ENCODE measurements around the gene NHLRC2. TPM values are rescaled to one million over a fixed set of nuclear protein-coding genes. Genes with fewer than 3 reads are reported as not detected.

The NHLRC2 gene
- total and polyA plus RNA-seq, 2 experiments from 2014 or later: 7.8 to 22.8 TPM

- Histone ChIP-seq H3K79me2 (peaks cover 25% of the 10 kb centered on the region), H3K4me3 (no peak overlapping the region), H3K4me2 (no peak overlapping the region), H2AFZ (no peak overlapping the region), H3K27me3 (no peaks in the 10 kb centered on the region), H3K36me3 (replicated peaks; ENCODE audit: insufficient read depth, low read depth) (no peaks in the 10 kb centered on the region), H3K27ac (no peak overlapping the region), H3K9me3 (ENCODE audit: low read depth) (no peaks in the 10 kb centered on the region), H3K9me2 (replicated peaks; ENCODE audit: insufficient read depth) (no peaks in the 10 kb centered on the region), H4K20me1 (ENCODE audit: insufficient read depth, poor library complexity, severe bottlenecking) (no peaks in the 10 kb centered on the region), H3K4me1 (ENCODE audit: insufficient read depth) (no peaks in the 10 kb centered on the region)
- no peak for DNase-seq (ENCODE audit: low spot score)
- 94% methylated on average over 3 of the region's 3 CpGs for WGBS (ENCODE audit: low lambda C conversion rate, missing lambda C conversion rate)
- TF ChIP-seq EZH2phosphoT487 (IDR thresholded peaks at IDR 0.05; ENCODE audit: low read depth, severe bottlenecking, unreplicated experiment) (no peak), EZH2 (IDR thresholded peaks at IDR 0.05; ENCODE audit: borderline replicate concordance) (no peak), CTCF (IDR thresholded peaks at IDR 0.05; ENCODE audit: poor library complexity) (no peak)
These were observed 11.4 kb downstream of the NHLRC2 start for GRCh38 chr10:113865901-113866300.

GRCh38 chr10:113866551-113867394 is 12.3 kb downstream of the NHLRC2 start:
- no peak overlapping the region for H3K4me2 ChIP-seq
- no peak for TF ChIP-seq EZH2phosphoT487 (IDR thresholded peaks at IDR 0.05; ENCODE audit: low read depth, severe bottlenecking, unreplicated experiment)
- no peak for TF ChIP-seq EZH2 (IDR thresholded peaks at IDR 0.05; ENCODE audit: borderline replicate concordance)
- TF ChIP-seq CTCF (IDR thresholded peaks at IDR 0.05; ENCODE audit: poor library complexity): no peak
- no peak overlapping the region for H3K4me3 ChIP-seq
- no peak for DNase-seq (ENCODE audit: low spot score)
- no peaks in the 10 kb centered on the region for H4K20me1 ChIP-seq (ENCODE audit: insufficient read depth, poor library complexity, severe bottlenecking)
- H3K36me3 ChIP-seq (replicated peaks; ENCODE audit: insufficient read depth, low read depth): no peaks in the 10 kb centered on the region
- H3K4me1 ChIP-seq (ENCODE audit: insufficient read depth): no peaks in the 10 kb centered on the region
- no peak overlapping the region for H2AFZ ChIP-seq
- no peaks in the 10 kb centered on the region for H3K9me3 ChIP-seq (ENCODE audit: low read depth)
- no peak overlapping the region for H3K27ac ChIP-seq
- peaks cover 30% of the 10 kb centered on the region for H3K79me2 ChIP-seq
- no peaks in the 10 kb centered on the region for H3K27me3 ChIP-seq
- no peaks in the 10 kb centered on the region for H3K9me2 ChIP-seq (replicated peaks; ENCODE audit: insufficient read depth)
- 92% methylated on average over 5 of the region's 5 CpGs for WGBS (ENCODE audit: low lambda C conversion rate, missing lambda C conversion rate)

- Histone ChIP-seq H3K27me3 (no peaks in the 10 kb centered on the region), H3K9me3 (ENCODE audit: low read depth) (peaks cover 7% of the 10 kb centered on the region), H3K4me2 (no peak overlapping the region), H2AFZ (no peak overlapping the region), H3K4me3 (no peak overlapping the region), H3K36me3 (replicated peaks; ENCODE audit: insufficient read depth, low read depth) (no peaks in the 10 kb centered on the region), H3K79me2 (peaks cover 35% of the 10 kb centered on the region), H4K20me1 (ENCODE audit: insufficient read depth, poor library complexity, severe bottlenecking) (no peaks in the 10 kb centered on the region), H3K9me2 (replicated peaks; ENCODE audit: insufficient read depth) (no peaks in the 10 kb centered on the region), H3K4me1 (ENCODE audit: insufficient read depth) (no peaks in the 10 kb centered on the region), H3K27ac (no peak overlapping the region)
- 97% methylated on average over 4 of the region's 4 CpGs for WGBS (ENCODE audit: low lambda C conversion rate, missing lambda C conversion rate)
- DNase-seq (ENCODE audit: low spot score): no peak
- no peak for TF ChIP-seq EZH2phosphoT487 (IDR thresholded peaks at IDR 0.05; ENCODE audit: low read depth, severe bottlenecking, unreplicated experiment)
- TF ChIP-seq CTCF (IDR thresholded peaks at IDR 0.05; ENCODE audit: poor library complexity): no peak
- no peak for TF ChIP-seq EZH2 (IDR thresholded peaks at IDR 0.05; ENCODE audit: borderline replicate concordance)
These were observed 13.4 kb downstream of the NHLRC2 start for GRCh38 chr10:113867904-113868303.

Data from hepatocyte (in vitro differentiated cells).